Renal cortical epithelial cell (primary cell): ENCODE results near the gene LTA. TPM values are rescaled to one million over a fixed set of nuclear protein-coding genes. Genes with fewer than 3 reads are reported as not detected.

Experiments used
- total RNA-seq: library from RNA; depleted of rRNA; stranded (reverse); fragments of >200 nt; gene quantifications from 2 replicates; pipeline ENCODE4 v1.2.3, GENCODE V29; 2014

The LTA gene
- total RNA-seq, 1 donor from 2014 or later = not detected

Other genes with a start within 250 kb of the LTA start
- gene HLA-B, start 215.1 kb upstream of the LTA start, total RNA-seq = 208 and 644 TPM in 2 replicates
- gene MICA, start 168.7 kb upstream of the LTA start, total RNA-seq = 33.0 and 55.6 TPM in 2 replicates
- gene MICB, start 74.1 kb upstream of the LTA start, total RNA-seq = 5.3 and 17.5 TPM in 2 replicates
- gene MCCD1, start 43.3 kb upstream of the LTA start, total RNA-seq = 0.15 TPM in 1 of 2 replicates, not detected in the other
- 234 and 346 TPM in 2 replicates for gene DDX39B, start 30.3 kb upstream of the LTA start, total RNA-seq
- gene ATP6V1G2, start 25.7 kb upstream of the LTA start, total RNA-seq = 1.0 TPM in 1 of 2 replicates, not detected in the other
- 17.6 and 30.0 TPM in 2 replicates for gene NFKBIL1, start 24.7 kb upstream of the LTA start, total RNA-seq
- gene TNF, start 3.3 kb downstream of the LTA start, total RNA-seq = 2.4 and 7.8 TPM in 2 replicates
- 7.0 and 35.1 TPM in 2 replicates for gene LTB, start 10.1 kb downstream of the LTA start, total RNA-seq
- not detected in 2 replicates for gene LST1, start 14.0 kb downstream of the LTA start, total RNA-seq
- gene NCR3, start 20.7 kb downstream of the LTA start, total RNA-seq = not detected in 2 replicates
- not detected in 2 replicates for gene AIF1, start 42.9 kb downstream of the LTA start, total RNA-seq
- 13.9 and 90.6 TPM in 2 replicates for gene PRRC2A, start 48.4 kb downstream of the LTA start, total RNA-seq
- 130 and 241 TPM in 2 replicates for gene BAG6, start 80.4 kb downstream of the LTA start, total RNA-seq
- gene APOM, start 83.6 kb downstream of the LTA start, total RNA-seq = 0.69 and 0.80 TPM in 2 replicates
- 28.6 and 32.0 TPM in 2 replicates for gene C6orf47, start 88.5 kb downstream of the LTA start, total RNA-seq
- 9.1 and 16.0 TPM in 2 replicates for gene GPANK1, start 92.7 kb downstream of the LTA start, total RNA-seq
- gene CSNK2B, start 93.8 kb downstream of the LTA start, total RNA-seq = 116 and 121 TPM in 2 replicates
- gene LY6G5B, start 97.7 kb downstream of the LTA start, total RNA-seq = 2.6 TPM in 1 of 2 replicates, not detected in the other
- 0.40 TPM in 1 of 2 replicates, not detected in the other for gene LY6G5C, start 108.8 kb downstream of the LTA start, total RNA-seq
- 54.7 and 56.6 TPM in 2 replicates for gene ABHD16A, start 131.0 kb downstream of the LTA start, total RNA-seq
- not detected in 2 replicates for gene LY6G6F, start 134.6 kb downstream of the LTA start, total RNA-seq
- not detected in 2 replicates for gene LY6G6D, start 143.1 kb downstream of the LTA start, total RNA-seq
- not detected in 2 replicates for gene LY6G6C, start 149.5 kb downstream of the LTA start, total RNA-seq
- not detected in 2 replicates for gene MPIG6B, start 151.1 kb downstream of the LTA start, total RNA-seq
- gene DDAH2, start 157.0 kb downstream of the LTA start, total RNA-seq = 101 and 121 TPM in 2 replicates
- 345 and 2,008 TPM in 2 replicates for gene CLIC1, start 164.2 kb downstream of the LTA start, total RNA-seq
- 4.4 and 6.6 TPM in 2 replicates for gene MSH5, start 167.7 kb downstream of the LTA start, total RNA-seq
- gene SAPCD1, start 190.4 kb downstream of the LTA start, total RNA-seq = 0.50 and 0.69 TPM in 2 replicates
- gene VWA7, start 205.0 kb downstream of the LTA start, total RNA-seq = 2.6 and 8.5 TPM in 2 replicates
- gene VARS1, start 223.5 kb downstream of the LTA start, total RNA-seq = 67.4 and 103 TPM in 2 replicates
- 16.6 and 46.9 TPM in 2 replicates for gene LSM2, start 234.7 kb downstream of the LTA start, total RNA-seq
- gene HSPA1L, start 243.0 kb downstream of the LTA start, total RNA-seq = 0.87 and 2.0 TPM in 2 replicates
- gene HSPA1A, start 243.3 kb downstream of the LTA start, total RNA-seq = 178 and 296 TPM in 2 replicates